PC-3 (cell line): ENCODE measurements around the gene CUL3. TPM values are rescaled to one million over a fixed set of nuclear protein-coding genes. Genes with fewer than 3 reads are reported as not detected.
"Not testable (repeated sequence)": the region's sequence is repeated elsewhere in the genome, so short reads cannot be mapped to it uniquely, and the experiment has no call there.

ENCODE experiments used
- ATAC-seq: fragments of 200-7000 bp; cut with Tn5 transposase; 2 replicates; pipeline ENCODE4 v1.9.1; 2020; ENCODE audit warnings: mild to moderate bottlenecking, moderate library complexity
- BruUV-seq: library from RNA; stranded (reverse); fragments of 400-500 nt; replicated peaks from 2 replicates; lab custom pipeline; 2021; lab: Mats Ljungman, UMichigan
- CTCF ChIA-PET: fragments of 300-600 bp; sonication (Branson Sonifier 250); formaldehyde crosslinking; loops from one replicate; lab custom pipeline; 2022; ENCODE audit warnings: antibody characterized with exemption; lab: Charles Lee
- POLR2A ChIA-PET: fragments of 300-600 bp; sonication (Branson Sonifier 250); formaldehyde crosslinking; loops from one replicate; lab custom pipeline; 2022; ENCODE audit warnings: antibody characterized with exemption; ENCODE audit not compliant: unreplicated experiment; lab: Charles Lee
- DNase-seq: peaks from one replicate; pipeline ENCODE4 v3.0.0-alpha.2; 2015
- H2AFZ ChIP-seq: fragments of 300-600 bp; sonication (generic); 2 replicates; pipeline ENCODE4 v1.6.0; 2016; ENCODE audit warnings: antibody characterized with exemption, low read length
- H3F3A ChIP-seq: fragments of 300-600 bp; sonication (generic); one replicate; pipeline ENCODE4 v1.6.0; 2017; ENCODE audit warnings: antibody characterized with exemption, low read length, control low read depth, mild to moderate bottlenecking; ENCODE audit not compliant: unreplicated experiment
- H3K27ac ChIP-seq: fragments of 300-600 bp; sonication (generic); 2 replicates; pipeline ENCODE4 v1.5.1; 2016; ENCODE audit warnings: mild to moderate bottlenecking, low read length
- H3K27me3 ChIP-seq: fragments of 300-600 bp; sonication (generic); 2 replicates; pipeline ENCODE4 v1.6.1; 2016; ENCODE audit warnings: low read length, mixed read lengths
- H3K36me3 ChIP-seq: fragments of 300-600 bp; sonication (generic); 2 replicates; pipeline ENCODE4 v1.6.1; 2016; ENCODE audit warnings: low read depth, mixed run types, low read length, mixed read lengths
- H3K4me1 ChIP-seq: fragments of 300-600 bp; sonication (generic); 2 replicates; pipeline ENCODE4 v1.5.1; 2016; ENCODE audit warnings: low read length; ENCODE audit not compliant: insufficient read depth
- H3K4me2 ChIP-seq: fragments of 300-600 bp; sonication (generic); 2 replicates; pipeline ENCODE4 v1.6.0; 2016; ENCODE audit warnings: low read length
- H3K4me3 ChIP-seq: fragments of 300-600 bp; sonication (generic); 2 replicates; pipeline ENCODE4 v1.5.1; 2016; ENCODE audit warnings: mild to moderate bottlenecking, low read length, mixed read lengths
- H3K79me2 ChIP-seq: fragments of 300-600 bp; sonication (generic); 2 replicates; pipeline ENCODE4 v1.6.1; 2017; ENCODE audit warnings: low read length, mixed read lengths
- H3K9ac ChIP-seq: fragments of 300-600 bp; sonication (generic); 2 replicates; pipeline ENCODE4 v1.6.0; 2016; ENCODE audit warnings: mild to moderate bottlenecking, low read length
- H3K9me2 ChIP-seq: fragments of 300-600 bp; sonication (generic); replicated peaks from 2 replicates; pipeline ENCODE4 v1.6.1; 2016; ENCODE audit warnings: mixed run types, low read length, mixed read lengths
- H3K9me3 ChIP-seq: fragments of 300-600 bp; sonication (generic); 2 replicates; pipeline ENCODE4 v1.6.1; 2016; ENCODE audit warnings: low read length, mixed read lengths
- H4K20me1 ChIP-seq: fragments of 300-600 bp; sonication (generic); 2 replicates; pipeline ENCODE4 v1.6.1; 2016; ENCODE audit warnings: low read length, mixed read lengths
- CTCF ChIP-seq: fragments of 300-600 bp; sonication (generic); conservative IDR thresholded peaks from 2 replicates; pipeline ENCODE4 v1.5.1; 2017; ENCODE audit warnings: antibody characterized with exemption, low read depth, mild to moderate bottlenecking, low read length
- EZH2 ChIP-seq: fragments of 300-600 bp; sonication (generic); IDR thresholded peaks from one replicate; pipeline ENCODE4 v1.6.1; 2017; ENCODE audit warnings: antibody characterized with exemption, mild to moderate bottlenecking, low read length; ENCODE audit not compliant: unreplicated experiment
- EZH2phosphoT487 ChIP-seq: fragments of 300-600 bp; sonication (generic); IDR thresholded peaks from 2 replicates; pipeline ENCODE4 v1.6.1; 2018; ENCODE audit warnings: mild to moderate bottlenecking, antibody characterized with exemption, low read length, borderline replicate concordance
- intact Hi-C: fragments of 100-400 bp; cut with micrococcal nuclease; formaldehyde crosslinking; loops from 2 replicates; pipeline ENCODE4 v1.9.0; 2023
- total RNA-seq: library from RNA; depleted of rRNA; stranded (reverse); fragments of >200 nt; gene quantifications from 2 replicates; pipeline ENCODE4 v1.2.3, GENCODE V29; 2014

Gene CUL3
- total RNA-seq, 1 experiment from 2014 or later: 50.4 TPM

- Histone ChIP-seq H3K9ac (peak overlapping the region; percentile 91), H3K9me3 (no peaks in the 10 kb centered on the region), H3K36me3 (peaks cover 8% of the 10 kb centered on the region; the same call in 1 of the 2 replicates), H3K4me3 (peak overlapping the region; percentile 75), H3K27me3 (no peaks in the 10 kb centered on the region), H3K4me2 (0 out of 2 replicates have a peak overlapping the region, but pooled peaks have one; percentile 46), H3F3A (no peaks in the 10 kb centered on the region), H3K9me2 (no peaks in the 10 kb centered on the region), H3K27ac (peak overlapping the region; percentile 43; the same call in 1 of the 2 replicates), H3K79me2 (peaks cover 47% of the 10 kb centered on the region), H3K4me1 (peaks cover 30% of the 10 kb centered on the region), H4K20me1 (peaks cover 43% of the 10 kb centered on the region), H2AFZ (no peak overlapping the region)
- ATAC-seq (peak; percentile 17), DNase-seq (peak; percentile 32)
- CTCF ChIA-PET: no interaction called here
- POLR2A ChIA-PET: interaction anchor here (0.5 kb wide), 1 partner anchor 108 kb away, joined by 3 read pairs; no protein-coding TSS in a partner anchor
- no TSS peak for BruUV-seq
- no peak for TF ChIP-seq CTCF
- TF ChIP-seq EZH2phosphoT487: no peak
- TF ChIP-seq EZH2: no peak
- intact Hi-C loops: loop anchor here (1.0 to 5.0 kb wide), 3 partner anchors 21 to 100 kb away; no protein-coding TSS in a partner anchor
Measured at GRCh38 chr2:224584785-224585210, 365 bp downstream of the CUL3 start.

- TF ChIP-seq EZH2phosphoT487 (no peak), EZH2 (no peak), CTCF (no peak)
- H3F3A ChIP-seq: no peaks in the 10 kb centered on the region
- BruUV-seq: TSS peak; percentile 30
- POLR2A ChIA-PET: interaction anchor here (0.9 kb wide), 1 partner anchor 22 kb away, joined by 3 read pairs; no protein-coding TSS in a partner anchor
- intact Hi-C loops: loop anchor here (2.0 kb wide), 1 partner anchor 99 kb away; no protein-coding TSS in a partner anchor
- H3K4me1 ChIP-seq: peaks cover 35% of the 10 kb centered on the region
- peaks cover 8% of the 10 kb centered on the region; the same call in 1 of the 2 replicates for H3K36me3 ChIP-seq
- H3K79me2 ChIP-seq: peaks cover 53% of the 10 kb centered on the region
- CTCF ChIA-PET: interaction anchor here (0.6 kb wide), 1 partner anchor 147 kb away, joined by 3 read pairs; no protein-coding TSS in a partner anchor
- H3K27me3 ChIP-seq: no peaks in the 10 kb centered on the region
- DNase-seq (peak; percentile 31), ATAC-seq (no peak)
- H4K20me1 ChIP-seq: peaks cover 49% of the 10 kb centered on the region
- H3K4me2 ChIP-seq: peak overlapping the region; percentile 83
- peak overlapping the region; percentile 75 for H3K4me3 ChIP-seq
- H2AFZ ChIP-seq: 0 out of 2 replicates have a peak overlapping the region, but pooled peaks have one; percentile 25
- peak overlapping the region; percentile 91 for H3K9ac ChIP-seq
- H3K9me2 ChIP-seq: no peaks in the 10 kb centered on the region
- H3K27ac ChIP-seq: no peak overlapping the region
- no peaks in the 10 kb centered on the region for H3K9me3 ChIP-seq
Measured at GRCh38 chr2:224584111-224584784, 915 bp downstream of the CUL3 start.

- intact Hi-C loops, DNase-seq: not testable (repeated sequence)
Measured at GRCh38 chr2:224583033-224583432, 2.1 kb downstream of the CUL3 start.

More at GRCh38 chr2:224583033-224583432, 2.1 kb downstream of the CUL3 start:
- ATAC-seq, H3K36me3 ChIP-seq, H3K9me3 ChIP-seq, H3K9me2 ChIP-seq, H2AFZ ChIP-seq, H3K27me3 ChIP-seq, H3F3A ChIP-seq, BruUV-seq, H3K27ac ChIP-seq, CTCF ChIA-PET: not testable (repeated sequence)
- POLR2A ChIA-PET: interaction anchor here (0.7 kb wide), 1 partner anchor 849 kb away, joined by 3 read pairs; no protein-coding TSS in a partner anchor
- Histone ChIP-seq H4K20me1 (peaks cover 60% of the 10 kb centered on the region), H3K79me2 (peaks cover 65% of the 10 kb centered on the region), H3K4me2 (peak overlapping the region; percentile 83), H3K9ac (peak overlapping the region; percentile 91; the same call in 1 of the 2 replicates), H3K4me3 (peak overlapping the region; percentile 75), H3K4me1 (peaks cover 38% of the 10 kb centered on the region)
